Adipocyte (in vitro differentiated cells): Measurements from ENCODE around the gene FAM227B.
"Not testable (repeated sequence)": the region's sequence is repeated elsewhere in the genome, so short reads cannot be mapped to it uniquely, and the experiment has no call there.

Experiments used
- DNase-seq: peaks from one replicate; pipeline ENCODE4 v3.0.0-alpha.2; 2015; ENCODE audit warnings: low read depth
- H3K27me3 ChIP-seq: replicated peaks from 2 replicates; pipeline ENCODE4 v1.7.0; 2013; ENCODE audit warnings: mild to moderate bottlenecking, low read length, moderate library complexity; ENCODE audit not compliant: control insufficient read depth, insufficient read depth
- H3K36me3 ChIP-seq: 2 replicates; pipeline ENCODE4 v1.7.0; 2013; ENCODE audit warnings: low read length, mild to moderate bottlenecking, moderate library complexity; ENCODE audit not compliant: control insufficient read depth, insufficient read depth, severe bottlenecking
- H3K4me1 ChIP-seq: 2 replicates; pipeline ENCODE4 v1.7.0; 2013; ENCODE audit warnings: mild to moderate bottlenecking, low read length, moderate library complexity; ENCODE audit not compliant: control insufficient read depth, insufficient read depth
- H3K4me3 ChIP-seq: 2 replicates; pipeline ENCODE4 v1.7.0; 2013; ENCODE audit warnings: mild to moderate bottlenecking, low read length, moderate library complexity
- H3K9ac ChIP-seq: 2 replicates; pipeline ENCODE4 v1.7.0; 2013; ENCODE audit warnings: mild to moderate bottlenecking, low read length, moderate library complexity
- H3K9me3 ChIP-seq: 2 replicates; pipeline ENCODE4 v1.7.0; 2013; ENCODE audit warnings: mild to moderate bottlenecking, low read length, moderate library complexity; ENCODE audit not compliant: control insufficient read depth

FAM227B gene

GRCh38 chr15:49610157-49610918 is 10.3 kb downstream of the FAM227B start:
- peak; percentile 63 for DNase-seq
- Histone ChIP-seq H3K4me1 (peaks cover 14% of the 10 kb centered on the region), H3K4me3 (no peak overlapping the region), H3K27me3 (no peaks in the 10 kb centered on the region), H3K9ac (no peak overlapping the region), H3K36me3 (no peaks in the 10 kb centered on the region), H3K9me3 (peaks cover 15% of the 10 kb centered on the region)

- Histone ChIP-seq H3K4me3 (no peak overlapping the region), H3K9me3 (peaks cover 14% of the 10 kb centered on the region), H3K27me3 (no peaks in the 10 kb centered on the region), H3K36me3 (no peaks in the 10 kb centered on the region), H3K9ac (no peak overlapping the region), H3K4me1 (peaks cover 12% of the 10 kb centered on the region)
- peak; percentile 2 for DNase-seq
Observed at GRCh38 chr15:49606594-49606993, 14.0 kb downstream of the FAM227B start.

GRCh38 chr15:49605588-49605987 is 15.0 kb downstream of the FAM227B start:
- DNase-seq = no peak
- no peak overlapping the region for H3K4me3 ChIP-seq
- H3K9ac ChIP-seq = no peak overlapping the region
- H3K4me1 ChIP-seq = peaks cover 9% of the 10 kb centered on the region
- H3K36me3 ChIP-seq = no peaks in the 10 kb centered on the region
- H3K27me3 ChIP-seq = no peaks in the 10 kb centered on the region
- peaks cover 20% of the 10 kb centered on the region for H3K9me3 ChIP-seq

GRCh38 chr15:49604625-49605409 is 15.8 kb downstream of the FAM227B start:
- Histone ChIP-seq H3K9ac (no peak overlapping the region), H3K27me3 (no peaks in the 10 kb centered on the region), H3K36me3 (no peaks in the 10 kb centered on the region), H3K4me1 (peaks cover 2% of the 10 kb centered on the region), H3K9me3 (peaks cover 27% of the 10 kb centered on the region), H3K4me3 (no peak overlapping the region)
- DNase-seq = no peak

- H3K9me3 ChIP-seq, H3K27me3 ChIP-seq, H3K36me3 ChIP-seq, H3K4me1 ChIP-seq, H3K9ac ChIP-seq, DNase-seq, H3K4me3 ChIP-seq: not testable (repeated sequence)
Observed at GRCh38 chr15:49592829-49593316, 27.7 kb downstream of the FAM227B start.

GRCh38 chr15:49589030-49589429 is 31.6 kb downstream of the FAM227B start:
- Histone ChIP-seq H3K4me3 (no peak overlapping the region), H3K9me3 (peaks cover 2% of the 10 kb centered on the region), H3K4me1 (no peaks in the 10 kb centered on the region), H3K9ac (peak overlapping the region; percentile 10), H3K36me3 (no peaks in the 10 kb centered on the region), H3K27me3 (no peaks in the 10 kb centered on the region)
- peak; percentile 16 for DNase-seq

GRCh38 chr15:49573421-49573820 is 47.2 kb downstream of the FAM227B start:
- H3K36me3 ChIP-seq = no peaks in the 10 kb centered on the region
- no peak for DNase-seq
- H3K9ac ChIP-seq = no peak overlapping the region
- H3K27me3 ChIP-seq = no peaks in the 10 kb centered on the region
- peaks cover 14% of the 10 kb centered on the region for H3K9me3 ChIP-seq
- no peak overlapping the region for H3K4me3 ChIP-seq
- no peaks in the 10 kb centered on the region for H3K4me1 ChIP-seq

- Histone ChIP-seq H3K4me3 (no peak overlapping the region), H3K9ac (no peak overlapping the region), H3K9me3 (peaks cover 14% of the 10 kb centered on the region), H3K4me1 (no peaks in the 10 kb centered on the region), H3K36me3 (no peaks in the 10 kb centered on the region), H3K27me3 (no peaks in the 10 kb centered on the region)
- DNase-seq = no peak
Observed at GRCh38 chr15:49570672-49571071, 49.9 kb downstream of the FAM227B start.

GRCh38 chr15:49570174-49570573 is 50.4 kb downstream of the FAM227B start:
- H3K9ac ChIP-seq = no peak overlapping the region
- H3K36me3 ChIP-seq = no peaks in the 10 kb centered on the region
- no peaks in the 10 kb centered on the region for H3K4me1 ChIP-seq
- no peaks in the 10 kb centered on the region for H3K27me3 ChIP-seq
- peaks cover 14% of the 10 kb centered on the region for H3K9me3 ChIP-seq
- H3K4me3 ChIP-seq = no peak overlapping the region
- no peak for DNase-seq

GRCh38 chr15:49560045-49560444 is 60.6 kb downstream of the FAM227B start:
- Histone ChIP-seq H3K36me3 (no peaks in the 10 kb centered on the region), H3K27me3 (no peaks in the 10 kb centered on the region), H3K4me1 (peaks cover 9% of the 10 kb centered on the region), H3K9ac (no peak overlapping the region), H3K9me3 (peaks cover 20% of the 10 kb centered on the region), H3K4me3 (no peak overlapping the region)
- no peak for DNase-seq

GRCh38 chr15:49558929-49559328 is 61.7 kb downstream of the FAM227B start:
- H3K9me3 ChIP-seq = peaks cover 25% of the 10 kb centered on the region
- H3K4me3 ChIP-seq = no peak overlapping the region
- H3K27me3 ChIP-seq = no peaks in the 10 kb centered on the region
- H3K36me3 ChIP-seq = no peaks in the 10 kb centered on the region
- H3K4me1 ChIP-seq = peaks cover 9% of the 10 kb centered on the region
- DNase-seq = peak; percentile 76
- no peak overlapping the region for H3K9ac ChIP-seq
